NCI-H1694 treated with DMSO at 0.1 percent for 48 hours (cell line): ENCODE data around the gene IL27RA.
"Not testable (repeated sequence)": the region's sequence is repeated elsewhere in the genome, so short reads cannot be mapped to it uniquely, and the experiment has no call there.

Source experiments
- DNase-seq: peaks from one replicate; lab custom pipeline; 2025; lab: John Stamatoyannopoulos, UW

Gene IL27RA

DNA sequence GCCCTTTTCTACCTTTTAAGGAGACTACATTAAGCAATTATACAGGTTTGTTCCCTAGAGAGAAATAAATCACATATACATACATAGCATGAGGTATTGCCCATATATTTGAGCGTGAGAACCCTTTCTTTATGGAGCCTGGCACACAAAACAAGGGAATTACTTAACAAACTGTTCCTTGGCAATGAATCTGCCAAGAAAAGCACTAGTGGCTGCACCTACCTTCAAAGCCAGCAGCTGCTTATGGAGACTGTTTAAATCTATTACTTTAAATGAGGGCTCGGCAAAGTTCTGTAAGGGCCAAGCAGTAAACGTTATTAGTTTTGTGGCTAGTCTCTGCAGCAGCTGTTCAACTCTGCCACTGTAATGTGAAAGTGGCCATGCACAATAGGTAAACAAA lies 32.5 kb upstream of the IL27RA start:
- DNase-seq, result no peak

DNA sequence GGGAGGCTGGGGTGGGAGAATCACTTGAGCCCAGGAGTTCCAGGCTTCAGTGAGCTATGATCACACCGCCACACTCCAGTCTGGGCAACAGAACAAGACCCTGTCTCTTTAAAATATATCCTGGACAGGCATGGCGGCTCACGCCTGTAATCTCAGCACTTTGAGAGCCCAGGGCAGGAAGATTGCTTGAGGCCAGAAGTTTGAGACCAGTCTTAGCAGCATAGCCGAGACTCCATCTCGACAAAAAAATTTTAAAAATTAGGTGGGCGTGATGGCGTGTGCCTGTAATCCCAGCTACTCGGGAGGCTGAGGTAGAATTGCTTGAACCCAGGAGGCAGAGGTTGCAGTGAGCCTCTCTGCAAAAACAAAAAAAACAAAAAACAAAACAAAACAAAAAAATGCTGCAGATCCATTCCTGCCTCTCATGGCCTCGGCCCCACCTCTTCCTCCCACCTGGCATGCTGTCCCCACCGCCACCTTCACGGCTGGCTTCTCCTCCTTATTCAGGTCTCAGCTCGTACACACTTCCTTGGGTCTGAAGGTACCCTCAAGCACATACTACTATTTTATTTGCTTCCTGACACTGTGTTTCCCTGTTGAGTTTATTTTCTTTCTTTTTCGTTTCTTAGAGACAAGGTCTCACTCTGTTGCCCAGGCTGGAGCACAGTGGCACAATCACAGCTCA lies 30.7 kb upstream of the IL27RA start:
- no peak for DNase-seq

DNA sequence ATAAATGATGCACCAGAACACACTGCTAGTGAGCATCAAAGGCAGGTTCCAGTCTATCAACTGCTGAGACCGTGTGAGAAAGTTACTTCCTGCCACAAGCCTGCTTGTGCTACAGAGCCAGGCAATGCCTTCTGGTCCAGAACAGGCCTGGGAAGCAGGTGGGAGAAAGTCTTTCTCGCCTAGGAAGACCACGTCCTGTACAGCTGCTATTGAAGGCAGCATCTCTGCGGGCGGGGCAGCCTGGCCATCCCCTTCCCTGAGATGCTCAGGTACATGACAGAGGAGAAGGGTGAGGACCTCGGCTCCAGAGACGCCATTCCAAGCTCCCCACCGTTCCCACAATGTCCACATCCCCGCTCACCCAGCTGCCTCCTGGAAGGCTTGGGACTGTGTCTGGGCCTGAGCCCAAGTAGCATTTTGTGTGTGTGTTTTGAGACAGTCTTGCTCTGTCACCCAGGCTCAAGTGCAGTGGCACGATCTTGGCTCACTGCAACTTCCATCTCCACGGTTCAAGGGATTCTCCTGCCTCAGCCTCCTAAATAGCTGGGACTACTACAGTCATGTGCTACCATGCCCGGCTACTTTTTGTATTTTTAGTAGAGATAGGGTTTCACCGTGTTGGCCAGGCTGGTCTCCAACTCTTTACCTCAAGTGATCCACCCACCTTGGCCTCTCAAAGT lies 28.9 kb upstream of the IL27RA start:
- DNase-seq, result no peak

DNA sequence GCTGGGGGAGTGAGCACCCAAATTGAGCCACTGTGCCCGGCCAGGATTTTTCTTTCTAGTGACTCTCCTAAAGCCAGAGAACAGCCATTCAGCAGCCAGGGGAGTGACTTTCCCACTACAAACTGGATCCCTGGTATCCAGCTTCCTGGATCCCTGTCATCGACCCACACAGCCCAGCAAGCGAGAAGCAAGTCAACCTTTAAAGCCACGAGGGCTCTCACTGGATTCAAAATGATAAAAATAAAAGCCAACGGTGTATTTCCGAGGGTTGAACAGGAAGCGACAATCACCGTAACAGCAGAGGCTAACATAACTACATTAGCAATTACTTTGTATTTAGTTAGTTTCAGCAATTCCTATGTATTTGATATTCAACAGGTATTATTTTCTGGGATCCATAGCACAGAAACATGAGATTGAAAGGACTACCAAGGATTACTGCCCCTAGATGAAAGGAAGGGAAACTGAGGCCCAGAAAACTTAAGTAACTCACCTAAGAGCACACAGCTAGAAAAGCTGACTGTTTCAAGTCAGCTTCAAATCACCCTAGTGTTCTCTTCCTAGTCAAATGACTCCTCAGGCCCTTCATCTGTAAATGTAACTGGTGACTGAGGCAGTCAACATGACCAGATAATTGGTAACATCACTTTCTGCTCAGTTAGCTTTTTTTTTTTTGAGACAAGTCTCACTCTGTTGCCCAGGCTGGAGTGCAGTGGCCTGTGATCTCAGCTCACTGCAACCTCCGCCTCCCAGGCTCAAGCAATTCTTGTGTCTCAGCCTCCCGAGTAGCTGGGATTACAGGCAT lies 28.1 kb upstream of the IL27RA start:
- no peak for DNase-seq

DNA sequence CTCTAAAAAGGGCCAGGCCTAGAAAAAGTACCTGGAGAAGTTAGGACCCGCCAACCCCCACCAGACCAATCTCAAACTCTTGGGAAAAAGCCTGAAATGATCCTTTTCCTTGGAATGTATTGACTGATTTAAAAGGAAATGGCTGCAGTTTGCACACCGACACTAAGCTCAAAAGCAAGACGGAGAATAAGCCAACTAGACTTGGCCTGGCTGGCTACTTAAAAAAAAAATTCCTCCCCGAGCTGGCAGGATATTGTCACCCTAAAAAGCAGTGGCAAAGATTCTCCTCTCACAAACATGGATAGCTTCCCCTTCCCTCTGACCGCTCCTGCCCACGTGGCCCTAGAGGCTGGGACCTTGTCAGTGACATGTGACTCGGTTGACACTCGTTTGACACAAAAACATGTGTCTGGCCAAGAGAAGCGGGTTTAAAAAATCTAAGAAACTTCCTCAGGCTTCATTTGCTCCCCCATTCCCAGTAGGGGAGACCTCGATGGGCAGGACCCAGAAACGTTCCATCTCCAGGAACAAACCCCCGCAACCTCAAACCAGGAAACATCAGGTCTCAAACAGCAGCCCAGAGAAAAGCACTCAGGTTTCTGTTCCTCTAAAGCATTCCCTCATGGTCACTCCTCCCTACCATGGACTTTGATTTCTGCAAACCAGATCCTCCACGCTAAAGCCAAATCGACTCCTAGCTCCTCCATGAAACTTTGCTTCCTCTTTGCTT lies 26.8 kb upstream of the IL27RA start:
- no peak for DNase-seq

DNA sequence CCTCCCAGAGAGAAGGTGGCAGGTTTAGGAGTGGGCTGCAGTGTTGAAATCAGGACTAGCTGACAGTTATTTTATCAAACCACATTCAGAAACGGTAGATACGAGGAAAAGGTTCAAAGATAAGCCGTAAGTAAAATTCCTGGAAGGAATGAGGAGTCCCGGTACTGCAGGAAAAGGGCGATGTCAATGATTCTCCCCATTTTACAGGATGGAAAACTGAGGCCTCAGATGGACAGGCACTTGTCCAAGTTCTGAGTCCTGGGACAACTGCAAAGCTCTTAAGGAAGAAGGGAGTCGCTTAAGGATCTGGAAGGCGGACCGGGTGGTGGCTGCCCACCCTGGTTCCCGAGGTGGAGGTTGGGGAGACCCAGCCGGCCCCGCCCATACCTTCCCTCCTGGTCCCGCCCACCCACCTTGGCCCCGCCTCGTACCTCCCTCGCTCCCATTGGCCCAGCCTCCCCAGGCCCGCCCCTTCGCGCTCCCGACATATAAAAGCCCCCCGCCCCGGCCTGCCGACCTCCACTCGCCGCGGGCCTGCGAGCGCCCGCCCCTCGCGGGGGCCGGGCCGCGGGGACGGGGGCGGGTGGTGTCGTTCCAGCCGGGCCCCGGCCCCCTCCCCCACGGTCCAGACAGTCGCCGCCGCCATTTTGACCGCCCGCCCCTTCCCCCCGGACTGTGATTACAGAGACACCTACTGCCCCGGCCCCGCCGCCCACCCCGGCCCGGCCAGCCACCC lies 26.0 kb upstream of the IL27RA start:
- peak; percentile 18 for DNase-seq

DNA sequence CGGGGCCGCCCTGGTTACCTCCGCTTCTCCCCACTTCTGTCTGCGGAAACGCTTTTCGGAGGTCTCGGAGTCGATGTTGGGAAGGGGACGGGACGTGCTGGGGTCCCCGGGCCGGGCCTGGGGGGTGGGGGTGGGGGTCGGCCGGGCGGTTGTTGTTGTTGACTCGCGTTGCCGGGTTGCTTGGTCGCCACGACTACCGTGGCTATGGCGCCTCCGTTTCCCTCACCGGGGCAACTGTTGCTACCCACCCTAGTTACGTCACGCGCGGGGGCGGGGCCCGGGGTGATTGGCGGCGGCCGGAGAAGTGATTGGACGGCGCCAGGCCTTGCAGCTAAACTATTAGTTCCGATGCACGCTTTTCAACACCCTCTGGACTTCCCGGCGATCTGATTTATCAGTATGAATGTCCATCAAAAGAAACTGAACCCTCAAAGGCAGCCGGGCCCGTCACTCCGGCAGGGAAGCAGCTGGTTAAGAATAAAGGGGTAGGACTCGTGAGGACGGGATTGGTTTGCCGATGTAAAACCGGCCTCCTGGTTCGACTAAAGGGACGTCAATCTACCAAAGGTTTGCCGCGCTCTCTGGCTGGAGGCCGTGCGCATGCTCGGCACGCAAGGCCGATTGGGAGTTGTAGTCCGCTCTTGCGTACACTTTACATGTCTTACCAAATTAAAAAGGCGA lies 25.3 kb upstream of the IL27RA start, which contains the start of gene RFX1:
Gene RFX1 (minus strand): TSS at position 236 of the 681 bp plus-strand sequence. CDS start 12,477 bp downstream, outside the sequence.
- peak; percentile 100 for DNase-seq

DNA sequence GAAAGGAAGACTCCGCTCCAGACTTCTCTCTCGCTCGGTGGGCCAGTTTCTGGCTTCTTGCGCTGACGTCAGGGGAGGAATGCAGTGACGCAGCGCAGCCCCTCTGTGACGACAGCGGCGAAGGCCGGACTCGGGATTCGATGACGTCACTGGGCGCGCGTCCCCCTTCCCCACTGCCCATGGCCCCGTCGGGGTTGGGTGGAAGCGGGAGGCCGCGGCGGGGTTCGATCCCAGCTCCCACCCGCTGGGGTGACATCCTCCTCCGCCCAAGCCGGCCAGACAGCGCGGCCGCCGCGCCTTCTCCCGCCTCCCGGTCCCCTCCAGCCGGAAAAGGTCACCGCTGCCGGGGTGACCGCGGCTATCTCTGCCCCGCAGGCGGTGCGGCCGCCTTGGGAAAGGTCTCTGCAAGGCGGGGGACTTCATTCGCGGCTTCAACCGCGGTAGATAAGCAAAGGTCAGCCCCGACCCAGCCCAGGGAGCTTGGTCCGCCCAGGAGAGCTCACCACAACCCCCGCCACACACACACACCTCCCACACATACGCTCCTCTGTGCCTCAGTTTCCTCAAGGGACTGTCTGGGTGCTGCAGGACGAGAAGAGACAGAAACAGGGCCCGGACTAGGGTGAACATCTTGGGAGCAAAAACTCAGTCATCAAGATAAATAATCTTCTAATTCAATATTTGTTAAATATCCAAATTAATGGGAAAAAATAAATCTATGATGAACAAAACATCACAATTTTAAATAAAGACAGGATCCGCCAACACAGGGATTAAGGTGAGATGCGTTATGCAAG lies 24.6 kb upstream of the IL27RA start:
- no peak for DNase-seq

DNA sequence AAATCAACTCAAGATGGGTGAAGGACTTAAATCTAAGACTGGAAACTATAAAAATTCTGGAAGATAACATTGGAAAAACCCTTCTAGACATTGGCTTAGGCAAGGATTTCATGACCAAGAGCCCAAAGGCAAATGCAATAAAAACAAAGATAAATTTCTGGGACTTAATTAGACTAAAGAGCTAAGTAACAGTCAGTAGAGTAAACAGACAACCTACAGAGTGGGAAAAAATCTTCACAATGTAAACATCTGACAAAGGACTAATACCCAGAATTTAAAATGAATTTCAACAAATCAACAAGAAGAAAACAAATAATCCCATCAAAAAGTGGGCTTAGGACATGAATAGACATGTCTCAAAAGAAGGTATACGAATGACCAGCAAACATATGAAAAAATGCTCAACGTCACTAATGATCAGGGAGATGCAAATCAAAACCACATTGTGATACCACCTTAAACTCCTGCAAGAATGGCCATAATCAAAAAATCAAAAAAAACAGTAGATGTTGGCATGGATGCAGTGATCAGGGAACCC lies 19.1 kb upstream of the IL27RA start:
- no peak for DNase-seq

DNA sequence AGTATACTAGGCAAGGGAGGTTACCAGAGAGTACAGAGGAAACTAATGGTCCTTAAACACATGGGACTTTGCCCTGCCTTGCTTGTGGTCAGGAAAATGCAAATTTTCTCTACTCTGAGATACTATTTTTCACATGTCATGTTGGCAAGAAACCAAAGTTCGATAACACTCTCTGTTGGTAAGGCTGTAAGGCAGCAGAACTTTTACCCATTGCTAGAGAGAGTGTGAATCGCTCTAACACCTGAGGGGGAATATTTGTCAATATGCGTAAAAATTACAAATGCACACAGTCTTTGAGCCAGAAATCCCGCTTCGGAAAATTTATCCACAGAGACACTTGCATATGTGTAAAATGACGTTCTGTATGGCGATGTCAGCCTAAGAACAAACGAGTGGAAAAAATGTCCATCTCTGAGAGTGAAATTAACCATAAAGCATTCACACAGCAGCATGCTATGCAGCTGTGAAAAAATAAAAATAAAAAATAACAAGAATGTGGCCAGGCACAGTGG lies 16.0 kb upstream of the IL27RA start:
- DNase-seq, result no peak

DNA sequence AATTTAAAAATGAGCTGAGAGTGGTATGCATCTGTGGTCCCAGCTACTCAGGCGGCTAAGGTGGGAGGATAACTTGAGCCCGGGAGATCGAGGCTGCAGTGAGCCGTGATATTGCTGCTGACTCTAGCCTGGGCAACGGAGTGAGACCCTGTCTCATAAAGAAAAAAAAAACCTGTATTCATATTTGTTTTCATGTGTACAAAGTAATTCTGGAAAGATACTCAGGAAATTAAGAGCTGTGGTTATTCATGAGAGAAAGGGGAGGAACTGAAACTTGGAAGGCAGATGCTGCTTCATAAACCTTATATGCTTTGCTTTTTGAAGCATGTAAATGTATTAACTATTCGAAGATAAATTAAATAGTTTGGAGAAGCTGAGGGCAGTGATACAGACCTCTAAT lies 12.5 kb upstream of the IL27RA start:
- no peak for DNase-seq

DNA sequence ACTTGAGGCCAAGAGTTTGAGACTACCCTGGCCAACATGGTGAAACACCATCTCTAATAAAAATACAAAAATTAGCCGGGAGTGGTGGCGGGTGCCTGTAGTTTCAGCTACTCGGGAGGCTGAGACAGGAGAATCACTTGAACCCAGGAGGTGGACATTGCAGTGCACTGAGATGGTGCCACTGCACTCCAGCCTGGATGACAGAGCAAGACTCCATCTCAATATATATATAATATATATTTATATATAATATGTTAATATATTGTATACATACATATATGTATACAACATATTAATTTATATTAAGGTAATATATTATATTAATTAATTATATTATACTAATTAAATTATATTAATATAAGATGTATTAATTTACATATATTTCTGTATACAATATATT lies 11.8 kb upstream of the IL27RA start:
- DNase-seq, result not testable (repeated sequence)

DNA sequence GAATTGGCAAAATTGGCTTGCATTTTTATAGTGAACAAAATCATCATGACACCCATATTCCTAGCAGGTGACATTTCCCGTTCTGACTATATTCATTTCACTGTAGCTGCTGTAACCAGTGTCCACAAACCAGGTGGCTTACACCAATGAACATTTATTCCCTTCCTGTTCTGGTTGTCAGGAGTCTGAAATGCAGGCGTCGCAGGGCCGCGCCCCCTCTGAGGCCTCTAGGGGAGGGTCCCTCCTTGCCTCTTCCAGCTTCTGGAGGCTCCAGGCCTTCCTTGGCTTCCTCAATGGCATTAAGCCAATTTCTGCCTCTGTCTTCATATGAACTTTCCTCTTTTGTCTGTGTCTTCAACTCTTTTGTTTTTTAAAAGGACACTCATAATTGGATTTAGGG lies 10.1 kb upstream of the IL27RA start:
- DNase-seq, result no peak

DNA sequence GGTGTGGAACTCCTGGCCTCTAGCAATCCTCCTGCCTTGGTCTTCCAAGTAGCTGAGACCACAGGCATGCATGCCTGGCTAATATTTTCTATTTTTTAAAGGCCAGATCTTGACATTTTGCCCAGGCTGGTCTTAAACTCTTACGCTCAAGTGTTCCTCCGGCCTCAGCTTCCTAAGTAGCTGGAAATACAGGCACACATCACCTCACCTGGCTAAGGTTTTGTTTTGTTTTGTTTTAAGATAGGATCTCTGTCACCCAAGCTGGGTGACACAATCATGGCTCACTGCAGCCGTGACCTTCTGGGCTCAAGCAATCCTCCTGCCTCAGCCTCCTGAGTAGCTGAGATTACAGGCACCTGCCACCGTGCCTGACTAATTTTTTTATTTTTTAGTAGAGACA lies 9.1 kb upstream of the IL27RA start:
- DNase-seq, result no peak

DNA sequence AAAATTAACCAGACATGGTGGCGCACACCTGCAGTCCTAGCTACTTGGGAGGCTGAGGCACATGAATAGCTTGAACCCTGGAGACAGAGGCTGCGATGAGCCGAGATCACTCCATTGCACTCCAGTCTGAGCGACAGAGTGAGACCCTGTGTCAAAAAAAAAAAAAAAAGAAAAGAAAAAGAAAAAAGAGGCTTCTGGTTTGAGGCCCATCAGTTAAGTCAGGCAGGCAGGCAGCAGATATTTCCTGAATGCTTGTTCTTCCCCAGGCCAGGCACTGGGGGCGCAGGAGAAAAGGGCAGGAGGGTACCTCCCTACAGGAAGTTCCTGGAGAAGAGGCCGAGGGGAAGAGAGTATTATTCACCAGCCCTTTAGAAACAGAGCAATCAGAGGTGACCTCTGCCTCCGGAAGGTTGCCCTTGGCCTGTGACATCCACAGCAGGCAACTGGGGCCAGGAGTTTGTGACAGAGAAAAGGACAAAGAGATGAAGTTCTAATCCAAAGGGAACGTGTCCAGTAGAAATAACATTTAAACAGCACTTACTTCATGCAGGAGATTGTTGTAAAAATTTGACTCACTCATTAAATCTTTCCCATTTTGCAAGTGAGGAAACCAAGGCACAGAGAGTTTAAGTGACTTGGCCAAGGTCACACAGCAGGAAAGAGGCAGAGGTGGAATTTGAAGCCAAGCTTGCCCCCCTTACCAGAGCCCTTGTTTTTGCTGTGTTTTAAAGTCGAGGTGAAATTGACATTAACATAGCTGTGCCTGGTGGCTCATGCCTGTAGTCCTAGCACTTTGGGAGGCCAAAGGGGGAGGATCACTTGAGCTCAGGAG lies 7.9 kb upstream of the IL27RA start:
- DNase-seq, result peak; percentile 18

DNA sequence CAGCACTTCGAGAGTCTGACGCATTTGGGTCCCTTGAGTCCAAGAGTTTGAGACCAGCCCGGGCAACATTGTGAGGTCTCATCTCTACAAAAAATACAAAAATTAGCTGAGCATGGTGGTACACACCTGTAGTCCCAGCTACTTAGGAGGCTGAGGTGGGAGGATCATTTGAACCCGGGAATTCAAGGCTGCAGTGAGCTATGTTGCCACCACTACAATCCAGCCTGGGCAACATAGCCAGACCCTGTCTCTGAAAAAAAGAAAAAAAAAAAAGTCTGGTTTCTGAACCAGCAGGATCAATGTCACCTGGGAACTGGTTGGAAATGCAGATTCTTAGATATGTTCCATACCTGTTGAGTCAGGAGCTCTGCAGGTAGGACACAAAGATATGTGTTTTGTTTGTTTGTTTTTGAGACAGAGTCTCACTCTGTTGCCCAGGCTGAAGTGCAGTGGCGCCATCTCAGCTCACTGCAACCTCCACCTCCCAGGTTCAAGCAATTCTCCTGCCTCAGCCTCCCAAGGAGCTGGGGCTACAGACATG lies 4.8 kb upstream of the IL27RA start:
- not testable (repeated sequence) for DNase-seq

DNA sequence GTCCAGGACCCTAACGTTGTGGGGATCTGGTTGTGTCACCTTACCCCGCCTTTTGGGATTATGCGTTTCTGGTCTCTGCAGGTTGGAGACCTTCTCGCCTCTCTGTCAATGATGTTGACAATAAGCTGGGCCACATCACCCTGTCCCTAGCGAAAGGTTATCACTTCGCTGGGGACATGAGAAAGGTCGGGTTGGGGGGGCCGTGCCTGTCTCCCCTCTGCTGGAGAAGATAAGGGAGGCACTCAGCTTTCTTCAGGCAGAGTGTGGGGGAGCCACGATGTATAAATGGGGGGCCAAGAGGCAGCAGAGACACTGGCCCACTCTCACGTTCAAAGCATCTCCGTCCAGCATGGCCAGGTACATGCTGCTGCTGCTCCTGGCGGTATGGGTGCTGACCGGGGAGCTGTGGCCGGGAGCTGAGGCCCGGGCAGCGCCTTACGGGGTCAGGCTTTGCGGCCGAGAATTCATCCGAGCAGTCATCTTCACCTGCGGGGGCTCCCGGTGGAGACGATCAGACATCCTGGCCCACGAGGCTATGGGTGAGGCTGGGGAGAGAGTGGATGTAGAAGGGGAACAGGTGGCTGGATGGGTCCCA lies 3.6 kb upstream of the IL27RA start, which contains the start of gene RLN3:
Gene RLN3 (plus strand): TSS at position 293 of the 595 bp plus-strand sequence. CDS start 57 bp downstream, at position 350.
- DNase-seq, result no peak

DNA sequence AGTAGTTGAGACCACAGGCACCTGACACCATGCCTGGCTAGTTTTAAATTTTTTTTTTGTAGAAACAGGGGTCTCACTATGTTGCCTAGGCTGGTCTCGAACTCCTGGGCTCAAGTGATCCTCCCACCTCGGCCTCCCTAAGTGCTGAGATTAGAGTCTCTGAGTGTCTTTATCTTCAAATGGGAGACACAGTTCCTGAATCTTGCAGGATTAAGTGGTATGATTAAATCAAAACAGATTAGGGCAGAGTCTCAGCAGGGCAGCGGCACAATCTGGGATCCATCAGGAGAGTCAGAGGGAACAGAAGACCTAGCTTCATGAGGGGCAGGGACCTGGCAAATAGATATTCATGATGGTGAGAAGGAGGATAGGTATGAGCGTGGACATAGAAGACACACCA lies 2.7 kb upstream of the IL27RA start:
- no peak for DNase-seq
